GM12801 (cell line): ENCODE measurements around the gene SNX21.

Experiments used
- TF ChIP-seq, protein P1 (sequence below): IDR thresholded peaks from one replicate; pipeline ENCODE4 v1.5.1; 2011; ENCODE audit warnings: control low read depth; ENCODE audit not compliant: insufficient read length; ENCODE audit errors: extremely low read depth

The SNX21 gene

DNA sequence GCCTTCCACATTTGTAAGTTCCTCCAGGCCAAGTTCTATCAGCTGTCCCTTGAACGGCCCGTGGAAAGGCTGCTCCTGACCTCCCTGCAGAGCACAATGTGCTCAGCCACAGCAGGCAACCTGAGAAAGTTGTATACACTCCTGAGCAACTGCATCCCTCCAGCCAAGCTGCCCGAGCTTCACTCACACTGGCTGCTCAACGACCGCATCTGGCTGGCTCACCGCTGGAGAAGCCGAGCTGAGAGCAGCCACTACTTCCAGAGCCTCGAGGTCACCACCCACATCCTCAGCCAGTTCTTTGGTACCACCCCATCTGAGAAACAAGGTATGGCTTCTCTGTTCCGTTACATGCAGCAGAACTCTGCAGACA is 49.5 kb downstream of the SNX21 start:
- TF ChIP-seq, protein P1, sequence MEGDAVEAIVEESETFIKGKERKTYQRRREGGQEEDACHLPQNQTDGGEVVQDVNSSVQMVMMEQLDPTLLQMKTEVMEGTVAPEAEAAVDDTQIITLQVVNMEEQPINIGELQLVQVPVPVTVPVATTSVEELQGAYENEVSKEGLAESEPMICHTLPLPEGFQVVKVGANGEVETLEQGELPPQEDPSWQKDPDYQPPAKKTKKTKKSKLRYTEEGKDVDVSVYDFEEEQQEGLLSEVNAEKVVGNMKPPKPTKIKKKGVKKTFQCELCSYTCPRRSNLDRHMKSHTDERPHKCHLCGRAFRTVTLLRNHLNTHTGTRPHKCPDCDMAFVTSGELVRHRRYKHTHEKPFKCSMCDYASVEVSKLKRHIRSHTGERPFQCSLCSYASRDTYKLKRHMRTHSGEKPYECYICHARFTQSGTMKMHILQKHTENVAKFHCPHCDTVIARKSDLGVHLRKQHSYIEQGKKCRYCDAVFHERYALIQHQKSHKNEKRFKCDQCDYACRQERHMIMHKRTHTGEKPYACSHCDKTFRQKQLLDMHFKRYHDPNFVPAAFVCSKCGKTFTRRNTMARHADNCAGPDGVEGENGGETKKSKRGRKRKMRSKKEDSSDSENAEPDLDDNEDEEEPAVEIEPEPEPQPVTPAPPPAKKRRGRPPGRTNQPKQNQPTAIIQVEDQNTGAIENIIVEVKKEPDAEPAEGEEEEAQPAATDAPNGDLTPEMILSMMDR, result no peak

DNA sequence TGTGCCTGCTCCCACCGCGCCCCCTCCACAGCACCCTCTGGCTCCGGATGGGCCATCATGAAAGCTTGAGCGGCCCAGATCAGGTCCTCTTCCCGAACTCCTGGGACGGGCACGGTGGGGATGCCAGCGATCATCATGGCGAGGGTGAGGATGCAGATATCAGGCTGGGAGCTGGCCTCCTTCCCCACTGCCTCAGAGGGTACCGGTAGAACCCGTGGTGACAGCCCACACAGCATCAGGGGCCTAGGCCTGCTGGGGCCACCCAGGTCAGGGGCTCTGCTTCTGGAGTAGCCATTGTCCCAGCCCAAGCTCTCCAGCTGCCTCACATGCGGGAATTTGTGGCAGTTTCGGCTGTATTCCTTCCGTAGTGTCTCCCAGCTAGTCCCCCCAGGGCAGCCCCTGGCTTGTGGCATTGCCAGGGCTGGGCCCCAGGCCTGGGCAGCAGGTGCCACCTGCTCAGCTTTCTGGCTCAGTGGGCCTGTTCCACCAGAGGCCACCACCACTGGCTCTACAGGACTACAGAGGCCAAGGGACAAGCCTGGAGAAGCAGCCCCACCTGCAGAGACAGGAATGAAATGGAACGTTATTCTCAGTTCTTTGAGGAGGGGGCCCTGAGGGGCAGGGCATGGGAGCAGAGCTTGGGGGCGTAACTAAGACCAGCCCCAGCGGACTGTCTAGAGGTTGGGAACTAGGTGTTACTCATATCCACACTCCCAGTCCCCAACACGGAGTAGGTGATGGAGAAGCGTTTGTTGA is 53.2 kb downstream of the SNX21 start:
- TF ChIP-seq, protein P1, result no peak

DNA sequence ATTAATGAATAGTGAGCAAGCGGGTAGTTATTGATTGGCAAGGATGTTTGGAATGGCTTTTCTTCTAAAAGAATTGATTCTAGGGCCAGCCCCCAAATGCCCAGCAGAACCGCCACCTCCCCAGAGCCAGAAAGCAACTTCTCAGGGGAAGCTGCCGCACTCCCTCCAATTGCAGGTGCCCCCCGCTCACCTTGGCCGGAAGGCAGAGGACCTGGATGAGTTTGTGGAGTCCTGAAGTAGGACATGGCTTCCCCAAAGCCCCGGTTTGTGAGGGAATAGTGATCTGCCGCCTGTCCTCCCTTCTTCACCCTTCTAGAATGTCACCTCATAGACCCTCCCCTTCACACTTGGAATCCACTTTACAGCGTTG is 53.7 kb downstream of the SNX21 start, which contains the start of gene SPATA25:
Gene SPATA25, minus strand, starts transcription at position 277 of the 370 bp plus-strand sequence. Its CDS starts 32 bp downstream, at position 245.
- TF ChIP-seq, protein P1, result no peak

DNA sequence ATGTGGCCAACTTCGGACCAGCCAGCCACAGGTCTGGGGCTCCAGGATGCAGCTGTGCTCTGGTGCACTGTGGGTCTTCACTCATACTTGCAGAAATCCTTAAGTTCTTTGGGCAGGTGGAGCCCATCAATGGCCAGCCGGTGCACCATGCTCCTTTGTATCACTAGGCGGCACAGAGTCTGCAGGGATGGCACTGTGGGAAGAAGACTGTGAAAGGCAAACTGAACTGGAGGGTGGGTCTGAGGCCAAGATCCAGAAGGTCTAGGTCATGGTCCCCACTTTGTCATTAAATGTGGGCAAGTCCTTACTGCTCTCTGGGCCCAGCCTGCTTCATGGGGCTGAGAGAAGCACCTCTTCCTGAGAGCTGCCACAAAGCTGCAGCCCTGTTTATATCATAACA is 55.1 kb downstream of the SNX21 start:
- TF ChIP-seq, protein P1, result no peak

DNA sequence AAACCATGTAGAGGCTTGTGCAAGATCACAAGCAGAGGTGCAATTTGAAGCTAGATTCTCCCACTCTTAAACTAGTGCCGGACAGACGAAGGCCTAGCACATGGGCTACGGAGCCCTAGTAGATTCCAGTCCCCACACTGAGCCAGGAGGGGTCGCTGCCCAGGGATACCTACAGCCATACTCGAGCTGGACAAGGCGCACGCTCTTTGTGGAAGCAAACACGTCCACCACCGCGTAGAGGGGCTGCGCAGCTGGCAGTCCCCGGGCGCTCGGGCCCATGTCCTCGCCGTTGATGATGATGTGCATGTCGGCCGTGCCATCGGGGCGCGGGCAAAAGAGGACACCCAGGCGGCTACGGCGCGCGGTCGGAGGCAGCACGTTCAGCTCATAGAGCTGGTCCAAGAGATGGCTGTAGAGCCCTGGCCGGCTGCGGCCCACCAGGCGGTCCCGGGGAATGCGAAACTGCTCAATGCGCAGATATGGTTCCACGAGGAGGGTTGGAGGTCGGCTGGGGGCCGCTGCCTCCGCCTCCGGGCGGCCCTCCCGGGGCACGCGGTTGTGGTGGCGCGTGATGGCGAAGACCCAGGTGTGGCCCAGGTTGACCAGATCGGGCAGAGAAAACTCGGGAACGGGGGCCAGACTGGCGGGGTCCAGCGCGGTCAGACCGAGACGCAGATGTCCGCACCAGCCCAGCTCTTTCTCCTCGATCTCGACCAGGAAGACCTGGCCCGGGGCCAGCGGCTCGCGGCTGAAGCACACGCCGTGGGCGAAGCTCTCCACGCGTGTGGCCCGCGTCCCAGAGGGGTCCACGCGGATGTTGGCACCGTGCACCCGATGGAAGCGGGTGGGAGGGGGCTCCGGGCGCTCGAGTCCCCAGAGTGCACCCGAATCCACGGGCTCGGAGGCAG is 56.7 kb downstream of the SNX21 start:
- TF ChIP-seq, protein P1, result no peak

DNA sequence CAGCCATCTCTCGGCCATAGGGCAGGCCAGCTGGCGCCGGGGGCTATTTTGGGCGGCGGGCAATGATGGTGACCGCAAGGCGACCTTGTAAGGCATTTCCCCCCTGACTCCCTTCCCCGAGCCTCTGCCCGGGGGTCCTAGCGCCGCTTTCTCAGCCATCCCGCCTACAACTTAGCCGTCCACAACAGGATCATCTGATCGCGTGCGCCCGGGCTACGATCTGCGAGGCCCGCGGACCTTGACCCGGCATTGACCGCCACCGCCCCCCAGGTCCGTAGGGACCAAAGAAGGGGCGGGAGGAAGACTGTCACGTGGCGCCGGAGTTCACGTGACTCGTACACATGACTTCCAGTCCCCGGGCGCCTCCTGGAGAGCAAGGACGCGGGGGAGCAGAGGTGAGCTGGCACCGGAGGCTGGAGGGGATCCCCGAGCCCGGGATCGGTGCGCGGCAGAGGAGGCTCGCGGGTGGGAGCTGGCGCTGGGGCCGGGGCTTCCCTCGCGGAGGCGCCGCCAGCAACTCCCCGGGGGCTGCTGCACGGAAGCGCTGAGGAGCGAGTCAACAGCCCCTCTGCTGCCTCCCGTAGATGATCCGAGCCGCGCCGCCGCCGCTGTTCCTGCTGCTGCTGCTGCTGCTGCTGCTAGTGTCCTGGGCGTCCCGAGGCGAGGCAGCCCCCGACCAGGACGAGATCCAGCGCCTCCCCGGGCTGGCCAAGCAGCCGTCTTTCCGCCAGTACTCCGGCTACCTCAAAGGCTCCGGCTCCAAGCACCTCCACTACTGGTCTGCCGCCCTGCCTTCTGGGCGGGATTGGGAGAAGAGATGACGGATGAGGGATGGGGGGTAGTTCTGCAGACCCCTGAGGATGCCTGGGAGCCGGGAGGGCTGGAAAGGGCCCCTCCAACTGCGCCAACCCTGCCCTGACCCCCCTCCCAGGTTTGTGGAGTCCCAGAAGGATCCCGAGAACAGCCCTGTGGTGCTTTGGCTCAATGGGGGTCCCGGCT is 57.7 kb downstream of the SNX21 start, which contains the start of the genes CTSA and NEURL2:
Gene CTSA, plus strand, starts transcription at position 351 of the 999 bp plus-strand sequence. Its CDS starts 234 bp downstream, at position 585.
Gene NEURL2, minus strand, starts transcription at position 224 of the 999 bp plus-strand sequence. Its CDS starts 217 bp downstream, at position 7.
- TF ChIP-seq, protein P1, result no peak
